K562 (cell line): ENCODE data around the gene CPSF2. TPM values are rescaled to one million over a fixed set of nuclear protein-coding genes. Genes with fewer than 3 reads are reported as not detected.

Experiments used
- ATAC-seq: fragments of 200-7000 bp; cut with Tn5 transposase; 3 replicates; pipeline ENCODE4 v1.9.1; 2020; ENCODE audit warnings: moderate library complexity
- BruUV-seq: library from RNA; stranded (reverse); fragments of 400-500 nt; replicated peaks from 2 replicates; lab custom pipeline; 2021; lab: Mats Ljungman, UMichigan
- CTCF ChIA-PET: fragments of 300-600 bp; formaldehyde crosslinking; extraction: SDS; loops from one replicate; lab custom pipeline; 2021; ENCODE audit warnings: low intra/inter-chr PET ratio; lab: Yijun Ruan, JAX
- POLR2A ChIA-PET: fragments of 300-600, 350-650 bp; sonication (Branson Sonifier 250); formaldehyde crosslinking; extraction: SDS; loops from one replicate; lab custom pipeline; 2021; ENCODE audit warnings: antibody characterized with exemption, inconsistent platforms; lab: Yijun Ruan, JAX
- DNase-seq, 4 experiments: peaks; one replicate each; pipeline versions ENCODE4 v3.0.0 to v3.0.0-alpha.2; 2011 to 2018; ENCODE audit warnings: low spot score in 3 of 4, mixed read lengths in 3 of 4; ENCODE audit errors: extremely low read depth in 1 of 4
- FAIRE-seq: peaks from 2 replicates; lab custom pipeline; 2011; peaks lifted over from hg19 to GRCh38; lab: Jason Lieb, UNC
- H2AFZ ChIP-seq: 2 replicates; pipeline ENCODE4 v1.6.0; 2011; ENCODE audit warnings: low read depth, low read length, control low read depth, inconsistent platforms
- H3K27ac ChIP-seq: fragments of 200-600 bp; 3 replicates; pipeline ENCODE4 v1.8.0; 2011; ENCODE audit warnings: low read depth, mild to moderate bottlenecking, control low read depth, inconsistent platforms, low read length, moderate library complexity, mixed read lengths; ENCODE audit errors: extremely low read depth
- H3K27me3 ChIP-seq, 2 experiments: fragments of 300-600 bp in 1 of 2; 2 replicates in 1 of 2; 3 replicates in 1 of 2; pipeline versions ENCODE4 v1.6.0 to v1.8.0; 2011; ENCODE audit warnings: inconsistent platforms in 2 of 2, low read length in 2 of 2, mild to moderate bottlenecking in 1 of 2, mixed read lengths in 1 of 2, moderate library complexity in 1 of 2; ENCODE audit not compliant: control insufficient read depth in 2 of 2, insufficient read depth in 2 of 2
- H3K36me3 ChIP-seq: fragments of 300-600 bp; 3 replicates; pipeline ENCODE4 v1.8.0; 2011; ENCODE audit warnings: mild to moderate bottlenecking, low read length, inconsistent platforms; ENCODE audit not compliant: control insufficient read depth, insufficient read depth
- H3K4me1 ChIP-seq, 2 experiments: fragments of 200-600 bp in 1 of 2; replicated peaks in 1 of 2; 2 replicates in 1 of 2; 3 replicates in 1 of 2; pipeline versions ENCODE4 v1.5.1 to v1.8.0; 2011; ENCODE audit warnings: inconsistent platforms in 2 of 2, low read length in 2 of 2, mild to moderate bottlenecking in 1 of 2, mixed read lengths in 1 of 2, moderate library complexity in 1 of 2; ENCODE audit not compliant: control insufficient read depth in 2 of 2, insufficient read depth in 2 of 2
- H3K4me2 ChIP-seq: 2 replicates; pipeline ENCODE4 v1.6.1; 2011; ENCODE audit warnings: low read length, control low read depth, inconsistent platforms, mixed read lengths; ENCODE audit not compliant: insufficient read depth
- H3K4me3 ChIP-seq: fragments of 200-600 bp; sonication (generic), shearing (Covaris generic); 2 replicates; pipeline ENCODE4 v1.5.1; 2016; ENCODE audit warnings: control low read depth, inconsistent platforms
- H3K79me2 ChIP-seq: fragments of 200-600 bp; 3 replicates; pipeline ENCODE4 v1.8.0; 2011; ENCODE audit warnings: low read length, inconsistent platforms; ENCODE audit not compliant: control insufficient read depth, insufficient read depth
- H3K9ac ChIP-seq, 2 experiments: 2 replicates each; pipeline versions ENCODE4 v1.6.0 to v1.6.1; 2011; ENCODE audit warnings: low read depth in 2 of 2, low read length in 2 of 2, control low read depth in 1 of 2, inconsistent platforms in 1 of 2, mild to moderate bottlenecking in 1 of 2, mixed read lengths in 1 of 2; ENCODE audit not compliant: insufficient read depth in 1 of 2
- H3K9me1 ChIP-seq: one replicate; pipeline ENCODE4 v1.6.0; 2011; ENCODE audit warnings: inconsistent platforms, mild to moderate bottlenecking, low read length, moderate library complexity; ENCODE audit not compliant: control insufficient read depth, insufficient read depth
- H3K9me3 ChIP-seq: replicated peaks from 2 replicates; pipeline ENCODE4 v1.5.1; 2011; ENCODE audit warnings: low read depth, low read length, inconsistent platforms; ENCODE audit not compliant: control insufficient read depth, insufficient read depth
- H4K20me1 ChIP-seq: replicated peaks from 2 replicates; pipeline ENCODE4 v1.6.1; 2011; ENCODE audit warnings: low read length, inconsistent platforms, mixed read lengths; ENCODE audit not compliant: control insufficient read depth, insufficient read depth
- BCL6 ChIP-seq: fragments of 250-450 bp; sonication (Bioruptor Pico); IDR thresholded peaks from 2 replicates; pipeline ENCODE4 v1.4.0; 2020
- MED1 ChIP-seq: sonication (generic); formaldehyde crosslinking; IDR thresholded peaks from 2 replicates; pipeline ENCODE4 v1.8.1; 2023; ENCODE audit warnings: missing genetic modification reagents, borderline replicate concordance
- MYBL2 ChIP-seq, 2 experiments: fragments of 450-650 bp in 1 of 2; sonication (generic) in 1 of 2; formaldehyde crosslinking in 1 of 2; IDR thresholded peaks; 2 replicates each; pipeline versions ENCODE4 v1.6.1 to v1.8.1; 2017 to 2022; ENCODE audit warnings: borderline replicate concordance in 1 of 2, inconsistent platforms in 1 of 2, low read depth in 1 of 2, mild to moderate bottlenecking in 1 of 2, missing genetic modification reagents in 1 of 2, moderate library complexity in 1 of 2
- PTRF ChIP-seq: fragments of 450-650 bp; IDR thresholded peaks from 2 replicates; pipeline ENCODE4 v1.6.1; 2016; ENCODE audit warnings: mild to moderate bottlenecking, missing genetic modification characterization, missing compliant biosample characterization
- SP1 ChIP-seq: sonication (generic); formaldehyde crosslinking; IDR thresholded peaks from 2 replicates; pipeline ENCODE4 v1.8.1; 2022; ENCODE audit warnings: mild to moderate bottlenecking, missing genetic modification reagents
- TOE1 ChIP-seq, 2 experiments: fragments of 450-650 bp in 1 of 2; sonication (generic) in 1 of 2; formaldehyde crosslinking in 1 of 2; IDR thresholded peaks; 2 replicates each; pipeline versions ENCODE4 v1.7.1 to v1.8.0; 2016 to 2022; ENCODE audit warnings: borderline replicate concordance in 2 of 2, mild to moderate bottlenecking in 2 of 2, antibody characterized with exemption in 1 of 2, inconsistent platforms in 1 of 2, low read depth in 1 of 2, missing genetic modification reagents in 1 of 2, moderate library complexity in 1 of 2
- ZC3H11A ChIP-seq: IDR thresholded peaks from 2 replicates; pipeline ENCODE4 v1.6.1; 2012; ENCODE audit warnings: low read depth, low read length, improper control_type of control experiment
- ZKSCAN3 ChIP-seq: fragments of 250-450 bp; sonication (Bioruptor Pico); IDR thresholded peaks from 2 replicates; pipeline ENCODE4 v1.4.0; 2020
- WGBS: fragments of 100-300 bp; shearing (Covaris generic); methylation state at CpG from one replicate; pipeline ENCODE4 v1.1.6; 2016; ENCODE audit warnings: low coverage, mixed read lengths; ENCODE audit not compliant: insufficient coverage; ENCODE audit errors: missing lambda C conversion rate; 5-methylcytosine and 5-hydroxymethylcytosine counted together
- in situ Hi-C: fragments of 300-500 bp; cut with MboI; formaldehyde crosslinking; loops from 4 replicates; pipeline ENCODE4 v1.15.0; 2018; ENCODE audit warnings: inconsistent platforms, mixed read lengths
- intact Hi-C: fragments of 100-400 bp; cut with micrococcal nuclease; formaldehyde crosslinking; loops from 2 replicates; pipeline ENCODE4 v1.14.2; 2022
- polyA plus RNA-seq, 8 experiments: library from polyadenylated mRNA; depleted of rRNA in 4 of 8; stranded (reverse) in 5 of 8; unstranded in 3 of 8; fragments of >200 nt; fragmentation: Nextera tagmentation in 2 of 8; fragmentation: Illumina TruSeq in 1 of 8; extraction: Ambion mirVana in 2 of 8; extraction: Trizol in 1 of 8; gene quantifications; 2 replicates each; pipeline versions ENCODE4 v1.2.1 to v1.2.3, GENCODE V29; 2011 to 2014; ENCODE audit warnings: inconsistent platforms in 1 of 8, missing spikeins in 1 of 8
- total RNA-seq, 7 experiments: library from RNA; depleted of rRNA in 6 of 7; stranded (reverse); fragments of >200 nt in 6 of 7; fragmentation: Illumina TruSeq in 2 of 7; extraction: Trizol in 2 of 7; gene quantifications; 2 replicates each; pipeline versions ENCODE4 v1.2.1 to v1.2.3, GENCODE V29; 2011 to 2021; ENCODE audit warnings: low replicate concordance in 1 of 7
- TF ChIP-seq, protein P1 (sequence below): fragments of 250-450 bp; sonication (Bioruptor Pico); IDR thresholded peaks from 2 replicates; pipeline ENCODE4 v1.8.0; 2021; ENCODE audit warnings: moderate library complexity, mild to moderate bottlenecking, inconsistent platforms
- TF ChIP-seq, protein P2 (sequence below): fragments of 200-800 bp; sonication (Bioruptor generic); IDR thresholded peaks from 2 replicates; pipeline ENCODE4 v1.6.1; 2017; ENCODE audit warnings: missing genetic modification characterization, missing compliant biosample characterization
- TF ChIP-seq, protein P3 (sequence below), 2 experiments: fragments of 450-650 bp; IDR thresholded peaks; 2 replicates each; pipeline ENCODE4 v1.6.1; 2018; ENCODE audit warnings: mild to moderate bottlenecking in 2 of 2, low read depth in 1 of 2; ENCODE audit not compliant: partially characterized antibody in 2 of 2

CPSF2 gene
- total and polyA plus RNA-seq, 9 of the 15 experiments (the other 6 are each of a cell fraction or from before 2014, with no cell fraction given) = 20.8 to 71.3 (median 49.0) TPM

DNA sequence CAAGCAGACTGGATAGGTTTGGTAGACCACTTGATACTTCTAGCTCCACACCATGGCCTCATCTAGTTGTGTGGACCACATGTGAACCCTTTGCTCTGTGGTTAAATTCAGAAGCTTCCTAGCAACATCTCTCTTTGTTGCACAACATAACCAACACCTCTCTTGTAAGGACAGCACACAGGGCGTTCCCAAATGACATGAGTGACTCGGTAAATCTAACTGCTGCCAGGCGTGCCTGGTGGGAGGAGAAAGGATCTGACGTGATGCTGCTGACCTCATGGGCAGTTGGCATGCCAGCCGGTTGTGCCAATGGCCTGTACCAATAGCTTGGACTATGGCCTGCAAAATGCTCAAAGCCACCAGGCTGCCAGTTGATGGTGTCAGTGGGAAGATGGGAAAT is 93.8 kb downstream of the CPSF2 start (continued):
- TF ChIP-seq, protein P1, sequence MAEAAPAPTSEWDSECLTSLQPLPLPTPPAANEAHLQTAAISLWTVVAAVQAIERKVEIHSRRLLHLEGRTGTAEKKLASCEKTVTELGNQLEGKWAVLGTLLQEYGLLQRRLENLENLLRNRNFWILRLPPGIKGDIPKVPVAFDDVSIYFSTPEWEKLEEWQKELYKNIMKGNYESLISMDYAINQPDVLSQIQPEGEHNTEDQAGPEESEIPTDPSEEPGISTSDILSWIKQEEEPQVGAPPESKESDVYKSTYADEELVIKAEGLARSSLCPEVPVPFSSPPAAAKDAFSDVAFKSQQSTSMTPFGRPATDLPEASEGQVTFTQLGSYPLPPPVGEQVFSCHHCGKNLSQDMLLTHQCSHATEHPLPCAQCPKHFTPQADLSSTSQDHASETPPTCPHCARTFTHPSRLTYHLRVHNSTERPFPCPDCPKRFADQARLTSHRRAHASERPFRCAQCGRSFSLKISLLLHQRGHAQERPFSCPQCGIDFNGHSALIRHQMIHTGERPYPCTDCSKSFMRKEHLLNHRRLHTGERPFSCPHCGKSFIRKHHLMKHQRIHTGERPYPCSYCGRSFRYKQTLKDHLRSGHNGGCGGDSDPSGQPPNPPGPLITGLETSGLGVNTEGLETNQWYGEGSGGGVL (CRISPR knock-in tag) = no peak
- TF ChIP-seq MYBL2 (IDR thresholded peaks at IDR 0.05; ENCODE audit: low read depth) = no peak
- TF ChIP-seq MYBL2 (CRISPR knock-in tag; IDR thresholded peaks at IDR 0.05; ENCODE audit: borderline replicate concordance) = no peak

DNA sequence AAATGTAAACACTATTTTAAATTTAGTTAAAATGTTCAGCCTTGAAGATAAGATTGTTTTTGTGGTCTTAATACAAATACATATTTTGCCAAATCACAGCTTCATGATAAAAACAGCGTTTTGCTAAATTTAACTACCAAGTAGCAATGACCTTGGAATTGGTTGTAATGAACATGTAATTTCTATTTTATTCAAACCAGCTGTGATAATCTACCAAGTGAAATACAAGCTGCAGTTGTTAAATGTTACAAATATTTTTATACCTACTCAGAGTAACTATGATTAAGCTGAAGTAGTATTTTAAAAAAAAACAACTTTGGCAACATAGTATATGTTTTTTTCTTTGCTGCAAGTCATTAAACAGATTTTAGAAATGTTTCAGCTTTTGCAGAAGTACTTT is 96.2 kb downstream of the CPSF2 start:
- FAIRE-seq = no peak
- POLR2A ChIA-PET = no interaction called here
- TF ChIP-seq MED1 (CRISPR knock-in tag) = no peak
- no peak for TF ChIP-seq PTRF (tag)
- TF ChIP-seq TOE1 (IDR thresholded peaks at IDR 0.05; ENCODE audit: borderline replicate concordance) = no peak
- no peak for TF ChIP-seq TOE1 (CRISPR knock-in tag; IDR thresholded peaks at IDR 0.05; ENCODE audit: borderline replicate concordance, low read depth)
- TF ChIP-seq SP1 (CRISPR knock-in tag) = no peak
- TF ChIP-seq, protein P2, sequence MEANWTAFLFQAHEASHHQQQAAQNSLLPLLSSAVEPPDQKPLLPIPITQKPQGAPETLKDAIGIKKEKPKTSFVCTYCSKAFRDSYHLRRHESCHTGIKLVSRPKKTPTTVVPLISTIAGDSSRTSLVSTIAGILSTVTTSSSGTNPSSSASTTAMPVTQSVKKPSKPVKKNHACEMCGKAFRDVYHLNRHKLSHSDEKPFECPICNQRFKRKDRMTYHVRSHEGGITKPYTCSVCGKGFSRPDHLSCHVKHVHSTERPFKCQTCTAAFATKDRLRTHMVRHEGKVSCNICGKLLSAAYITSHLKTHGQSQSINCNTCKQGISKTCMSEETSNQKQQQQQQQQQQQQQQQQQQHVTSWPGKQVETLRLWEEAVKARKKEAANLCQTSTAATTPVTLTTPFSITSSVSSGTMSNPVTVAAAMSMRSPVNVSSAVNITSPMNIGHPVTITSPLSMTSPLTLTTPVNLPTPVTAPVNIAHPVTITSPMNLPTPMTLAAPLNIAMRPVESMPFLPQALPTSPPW (CRISPR knock-in tag) = no peak
- TF ChIP-seq, protein P3, sequence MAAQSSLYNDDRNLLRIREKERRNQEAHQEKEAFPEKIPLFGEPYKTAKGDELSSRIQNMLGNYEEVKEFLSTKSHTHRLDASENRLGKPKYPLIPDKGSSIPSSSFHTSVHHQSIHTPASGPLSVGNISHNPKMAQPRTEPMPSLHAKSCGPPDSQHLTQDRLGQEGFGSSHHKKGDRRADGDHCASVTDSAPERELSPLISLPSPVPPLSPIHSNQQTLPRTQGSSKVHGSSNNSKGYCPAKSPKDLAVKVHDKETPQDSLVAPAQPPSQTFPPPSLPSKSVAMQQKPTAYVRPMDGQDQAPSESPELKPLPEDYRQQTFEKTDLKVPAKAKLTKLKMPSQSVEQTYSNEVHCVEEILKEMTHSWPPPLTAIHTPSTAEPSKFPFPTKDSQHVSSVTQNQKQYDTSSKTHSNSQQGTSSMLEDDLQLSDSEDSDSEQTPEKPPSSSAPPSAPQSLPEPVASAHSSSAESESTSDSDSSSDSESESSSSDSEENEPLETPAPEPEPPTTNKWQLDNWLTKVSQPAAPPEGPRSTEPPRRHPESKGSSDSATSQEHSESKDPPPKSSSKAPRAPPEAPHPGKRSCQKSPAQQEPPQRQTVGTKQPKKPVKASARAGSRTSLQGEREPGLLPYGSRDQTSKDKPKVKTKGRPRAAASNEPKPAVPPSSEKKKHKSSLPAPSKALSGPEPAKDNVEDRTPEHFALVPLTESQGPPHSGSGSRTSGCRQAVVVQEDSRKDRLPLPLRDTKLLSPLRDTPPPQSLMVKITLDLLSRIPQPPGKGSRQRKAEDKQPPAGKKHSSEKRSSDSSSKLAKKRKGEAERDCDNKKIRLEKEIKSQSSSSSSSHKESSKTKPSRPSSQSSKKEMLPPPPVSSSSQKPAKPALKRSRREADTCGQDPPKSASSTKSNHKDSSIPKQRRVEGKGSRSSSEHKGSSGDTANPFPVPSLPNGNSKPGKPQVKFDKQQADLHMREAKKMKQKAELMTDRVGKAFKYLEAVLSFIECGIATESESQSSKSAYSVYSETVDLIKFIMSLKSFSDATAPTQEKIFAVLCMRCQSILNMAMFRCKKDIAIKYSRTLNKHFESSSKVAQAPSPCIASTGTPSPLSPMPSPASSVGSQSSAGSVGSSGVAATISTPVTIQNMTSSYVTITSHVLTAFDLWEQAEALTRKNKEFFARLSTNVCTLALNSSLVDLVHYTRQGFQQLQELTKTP (IDR thresholded peaks at IDR 0.05; ENCODE audit: low read depth in 1 of 2, partially characterized antibody in 2 of 2) = no peak
- no peak for TF ChIP-seq ZC3H11A
- no peak for TF ChIP-seq BCL6 (CRISPR knock-in tag)
- no peak for TF ChIP-seq ZKSCAN3 (CRISPR knock-in tag)

More for the DNA sequence above, 96.2 kb downstream of the CPSF2 start:
- peaks cover 2 to 15% of the 10 kb centered on the region in 2 experiments; a peak in 3 of 5 replicates for H3K27me3 ChIP-seq
- WGBS = 0% methylated on average over 1 of the region's 1 CpG
- no peaks in the 10 kb centered on the region for H3K36me3 ChIP-seq
- H3K4me2 ChIP-seq = no peak overlapping the region
- no peak overlapping the region for H3K4me3 ChIP-seq
- H3K9me3 ChIP-seq = no peaks in the 10 kb centered on the region
- no peaks in the 10 kb centered on the region for H3K4me1 ChIP-seq
- no peak overlapping the region for H3K9ac ChIP-seq
- no peaks in the 10 kb centered on the region for H4K20me1 ChIP-seq
- no peaks in the 10 kb centered on the region for H3K79me2 ChIP-seq
- no peak overlapping the region for H3K27ac ChIP-seq
- H3K9me1 ChIP-seq = no peaks in the 10 kb centered on the region
- CTCF ChIA-PET = no interaction called here
- in situ Hi-C loops = no loop called here
- intact Hi-C loops = no loop called here
- no peak for DNase-seq
- no peak overlapping the region for H2AFZ ChIP-seq
- no peak for ATAC-seq
- no TSS peak for BruUV-seq
